GM19324 (cell line): ENCODE measurements around the gene AGBL4.

Source experiments
- ATAC-seq: cut with Tn5 transposase; IDR thresholded peaks from one replicate; pipeline ENCODE4 v1.9.1; 2021; ENCODE audit warnings: mild to moderate bottlenecking, moderate library complexity; ENCODE audit not compliant: unreplicated experiment, low FRiP score

AGBL4 gene

GRCh38 chr1:48864913-48865312, 1158.8 kb downstream of the AGBL4 start:
- no peak for ATAC-seq

DNA sequence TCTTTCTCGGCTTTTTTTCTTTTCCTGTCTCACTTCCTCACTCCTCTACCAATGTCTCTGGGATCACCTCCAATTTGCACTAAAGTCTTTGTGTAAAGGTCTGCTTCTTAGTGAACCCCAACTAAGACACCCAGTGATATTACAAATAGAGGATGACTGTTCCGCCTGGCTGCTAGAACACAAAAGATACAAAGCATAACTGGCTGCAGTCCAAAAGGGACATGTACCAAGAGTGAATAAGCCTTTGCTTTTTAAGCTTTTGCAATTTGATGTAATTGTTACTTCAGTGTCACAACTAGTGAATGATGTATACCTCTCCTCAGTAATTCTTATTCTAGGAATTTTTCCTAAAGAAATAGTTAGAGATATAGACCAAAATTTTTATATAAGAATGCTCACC, 1164.3 kb downstream of the AGBL4 start:
- ATAC-seq, result no peak

DNA sequence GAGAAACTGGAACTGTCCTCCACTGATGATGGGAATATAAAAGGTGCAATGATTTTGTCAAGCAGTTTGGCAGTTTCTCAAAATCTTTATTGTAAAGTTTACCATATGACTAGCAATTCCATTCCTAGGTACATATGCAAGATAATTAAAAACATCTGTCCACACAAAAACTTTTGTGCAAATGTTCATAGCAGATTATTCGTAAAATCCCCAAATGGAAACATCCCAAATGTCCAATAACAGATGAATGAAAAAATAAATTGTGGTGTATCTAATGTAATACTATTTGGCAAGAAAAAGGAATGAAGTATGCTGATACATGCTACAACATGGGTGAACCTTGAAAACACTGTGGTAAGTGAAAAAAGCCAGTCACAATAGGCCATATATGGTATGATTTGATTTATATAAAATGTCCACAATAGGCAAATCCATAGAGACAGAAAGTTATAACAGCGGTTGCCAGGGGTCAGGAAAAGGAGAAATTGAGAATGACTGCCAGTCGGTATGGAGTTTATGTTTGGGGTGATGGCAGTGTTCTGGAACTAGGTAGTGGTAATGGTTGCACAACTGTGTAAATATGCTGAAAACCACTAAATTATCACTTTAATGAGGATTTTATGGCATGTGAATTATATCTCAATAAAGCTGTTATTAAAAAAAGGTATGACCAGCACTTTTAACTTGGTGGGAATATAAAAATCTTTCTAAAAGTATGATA, 1165.4 kb downstream of the AGBL4 start:
- no peak for ATAC-seq

- ATAC-seq, result no peak
Observed at GRCh38 chr1:48853006-48853405, 1170.7 kb downstream of the AGBL4 start.

GRCh38 chr1:48851638-48852037, 1172.1 kb downstream of the AGBL4 start:
- ATAC-seq, result no peak

- no peak for ATAC-seq
Observed at GRCh38 chr1:48848035-48848434, 1175.7 kb downstream of the AGBL4 start.

DNA sequence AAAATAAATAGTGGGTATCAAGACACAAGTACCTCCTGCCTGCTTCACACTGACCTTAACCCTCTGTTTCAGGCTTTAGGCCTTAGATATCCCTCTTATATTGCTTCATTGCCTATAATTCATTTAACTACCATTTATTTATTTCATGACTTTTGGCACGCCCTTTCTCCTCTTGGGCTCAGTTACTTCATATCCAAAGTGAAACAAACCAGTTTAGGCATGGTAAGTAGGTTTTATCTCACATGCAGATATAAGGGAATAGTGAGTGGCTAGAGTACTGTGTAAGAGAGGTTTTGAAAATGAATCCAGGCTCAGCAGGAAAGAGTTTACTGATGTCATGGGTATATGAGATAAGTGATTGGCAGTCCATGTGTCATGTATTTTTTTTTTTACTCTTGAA, 1177.3 kb downstream of the AGBL4 start:
- ATAC-seq, result no peak

GRCh38 chr1:48844187-48844586, 1179.6 kb downstream of the AGBL4 start:
- no peak for ATAC-seq

DNA sequence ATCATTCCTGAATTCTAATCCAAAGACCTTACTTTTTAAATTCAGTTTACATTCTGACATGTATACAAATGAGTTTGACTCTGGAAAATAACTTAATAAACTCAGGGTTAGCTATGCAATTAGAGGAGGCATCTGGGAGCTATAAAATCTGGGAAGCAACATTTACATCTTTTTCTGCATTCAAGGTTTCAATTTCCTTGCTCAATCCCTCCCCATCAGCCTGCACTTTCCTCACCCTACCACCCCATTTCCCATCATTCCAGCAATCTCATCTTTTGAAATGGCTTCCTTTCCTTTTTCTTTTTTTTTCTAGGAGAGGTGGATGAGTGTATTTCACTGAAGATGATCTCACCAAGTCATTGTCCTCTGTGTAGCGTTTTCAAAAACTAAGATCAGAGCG, 1181.8 kb downstream of the AGBL4 start:
- ATAC-seq, result no peak

DNA sequence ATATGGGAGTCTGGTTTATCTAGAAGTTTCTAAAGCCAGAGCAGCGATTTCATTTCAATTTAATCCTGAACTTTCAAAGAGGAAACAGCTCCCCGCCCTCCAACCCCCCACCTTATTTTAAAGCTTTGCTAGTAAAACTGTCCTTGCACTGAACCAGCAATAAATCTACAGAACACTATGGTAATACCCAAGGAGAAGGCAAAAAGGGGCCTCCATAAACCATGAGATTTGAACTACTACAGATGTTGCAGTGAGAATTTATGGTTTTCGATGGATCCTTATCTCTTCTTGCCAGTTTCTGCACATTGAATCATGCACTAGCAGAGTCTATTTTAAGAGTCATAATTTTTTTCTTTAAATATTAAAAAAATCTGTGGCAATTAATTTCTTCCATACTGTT, 1182.3 kb downstream of the AGBL4 start:
- ATAC-seq, result no peak

DNA sequence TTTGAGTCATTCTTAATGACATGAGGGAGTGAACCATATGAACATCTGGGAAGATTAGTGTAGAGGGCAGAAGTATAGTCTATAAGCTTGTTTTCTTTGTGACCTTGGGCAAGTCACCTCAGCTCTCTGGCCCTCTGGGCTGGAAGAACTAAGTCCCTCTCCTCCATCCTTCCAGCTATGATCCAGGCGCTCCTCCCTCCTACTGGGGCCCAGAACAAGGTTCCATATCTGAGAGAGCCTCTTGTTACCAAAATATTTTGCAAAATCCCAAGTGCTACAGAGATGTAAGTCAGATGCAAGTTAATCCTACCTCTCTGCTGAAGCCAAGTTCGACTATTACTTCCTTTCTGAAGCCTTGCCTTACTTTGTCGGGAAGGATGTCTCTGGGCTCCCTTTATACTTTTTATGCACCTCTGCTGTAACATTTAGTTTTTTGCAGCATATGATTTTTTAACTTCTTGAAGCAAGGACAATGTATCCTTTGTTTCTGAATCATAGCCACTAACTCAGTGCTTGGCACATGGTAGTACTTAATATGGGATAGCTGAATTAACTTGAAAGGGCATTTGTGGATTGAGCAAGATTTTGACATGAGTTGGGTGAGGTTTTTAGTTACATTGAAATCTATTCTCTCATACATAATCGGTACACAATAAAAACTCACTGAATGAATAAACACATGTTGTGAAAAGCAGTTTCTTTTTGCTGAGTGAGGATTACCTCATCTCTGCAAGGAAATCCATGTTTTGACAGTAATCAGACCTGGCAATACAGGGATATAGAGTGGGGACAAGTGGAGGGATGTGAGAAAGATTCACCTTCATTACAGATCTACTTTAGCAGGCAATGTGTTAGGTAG, 1192.4 kb downstream of the AGBL4 start:
- no peak for ATAC-seq

DNA sequence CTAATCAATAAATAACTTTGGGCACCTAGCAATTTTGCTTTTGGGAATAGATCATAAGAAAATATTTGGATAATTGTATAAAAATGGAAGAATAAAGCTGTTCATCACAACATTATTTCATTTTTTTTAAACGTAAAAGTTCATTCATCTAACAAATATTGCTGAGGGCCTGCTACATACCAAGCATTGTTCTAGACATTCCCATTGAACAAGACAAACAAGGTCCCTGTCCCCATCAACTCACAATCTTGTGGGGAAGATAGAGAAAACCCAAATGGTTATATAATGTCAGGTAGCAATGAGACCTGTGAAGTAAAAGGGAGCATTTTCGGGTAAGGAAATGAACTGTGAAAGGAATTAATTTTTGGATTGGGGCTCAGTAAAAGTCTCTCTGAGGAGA, 1193.0 kb downstream of the AGBL4 start:
- no peak for ATAC-seq

DNA sequence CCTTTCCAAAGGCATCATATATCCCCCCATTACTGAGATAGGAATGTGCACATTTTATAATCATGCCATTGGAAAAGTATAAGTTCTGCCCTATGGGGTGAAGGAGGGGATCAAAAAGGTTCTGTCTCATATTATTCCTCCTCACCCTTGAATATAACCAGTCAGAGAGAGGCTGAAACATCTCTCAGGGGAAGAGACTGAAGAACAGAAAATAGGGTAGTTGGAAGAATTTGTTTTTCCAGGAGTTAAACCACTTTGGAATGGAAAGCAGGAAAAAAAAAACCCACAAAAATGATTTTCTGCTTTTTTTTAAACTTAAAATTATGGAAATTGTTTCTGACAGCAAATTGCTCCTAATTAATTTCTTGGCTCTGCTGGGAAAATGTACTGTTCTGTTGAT, 1194.3 kb downstream of the AGBL4 start:
- no peak for ATAC-seq

GRCh38 chr1:48823168-48823567, 1200.6 kb downstream of the AGBL4 start:
- no peak for ATAC-seq

GRCh38 chr1:48820491-48820890, 1203.3 kb downstream of the AGBL4 start:
- ATAC-seq, result no peak

GRCh38 chr1:48817505-48818114, 1206.1 kb downstream of the AGBL4 start:
- peak; percentile 76 for ATAC-seq

GRCh38 chr1:48810740-48811139, 1213.0 kb downstream of the AGBL4 start:
- ATAC-seq, result no peak

DNA sequence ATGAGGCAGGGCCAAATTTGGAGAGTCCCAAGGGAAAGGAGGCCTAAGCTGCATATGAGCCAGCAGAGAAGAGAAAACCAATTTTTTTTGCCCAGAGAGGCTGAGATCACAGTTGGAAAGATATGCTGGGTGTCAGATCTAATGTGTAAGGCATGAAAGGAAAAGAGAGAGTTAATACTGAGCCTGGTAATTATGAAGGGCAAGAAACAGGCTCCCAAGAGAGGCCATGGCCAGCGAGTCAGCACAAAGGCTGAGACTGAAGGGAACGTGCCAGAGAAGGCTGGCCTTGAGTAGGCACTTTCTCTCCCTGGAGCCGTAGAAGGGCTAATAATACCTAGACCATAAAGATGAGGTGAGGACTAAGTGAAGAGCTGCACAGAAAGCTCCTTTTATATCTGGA, 1215.3 kb downstream of the AGBL4 start:
- no peak for ATAC-seq

DNA sequence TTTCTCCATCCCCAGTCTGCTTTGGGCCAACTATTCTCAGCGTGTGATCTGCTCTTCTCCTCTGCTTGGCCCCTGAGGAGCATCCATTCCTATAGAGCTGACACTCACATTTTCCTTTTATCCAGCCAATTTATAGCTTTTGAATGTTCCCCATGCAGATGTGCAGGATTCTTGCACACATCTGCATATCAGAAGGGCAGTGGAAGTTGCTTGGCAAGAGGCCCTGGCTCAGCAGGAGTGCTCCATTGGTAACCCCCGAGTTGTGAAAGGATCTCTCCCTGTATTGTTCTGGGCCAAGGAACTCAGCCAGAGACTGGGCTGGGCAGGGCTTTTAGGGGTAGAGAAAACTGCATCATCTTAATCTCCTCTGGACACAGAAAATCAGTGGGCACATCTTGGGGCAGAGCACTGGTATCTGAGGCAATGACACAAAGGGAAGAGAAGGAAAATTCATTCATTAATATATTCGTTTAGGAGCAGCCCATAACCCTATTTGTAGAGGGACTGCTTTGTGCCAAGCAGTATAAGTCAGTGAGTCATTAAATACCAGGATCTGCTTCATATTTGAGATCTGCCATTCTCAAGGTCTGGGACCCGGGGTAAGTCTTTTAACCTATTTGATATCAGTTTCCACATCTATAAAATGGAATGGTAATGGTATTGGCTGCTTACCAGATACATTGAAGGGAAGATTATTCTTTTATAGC, 1216.0 kb downstream of the AGBL4 start:
- no peak for ATAC-seq

- no peak for ATAC-seq
Observed at GRCh38 chr1:48803474-48803873, 1220.3 kb downstream of the AGBL4 start.

GRCh38 chr1:48794816-48795215, 1228.9 kb downstream of the AGBL4 start:
- ATAC-seq, result no peak
